Middle frontal gyrus (tissue), 1 donor: ENCODE data around the gene E2F4.

ENCODE experiments used
- DNase-seq: peaks from one replicate; pipeline ENCODE4 v3.0.0-alpha.2; 2015; ENCODE audit warnings: low spot score; ENCODE audit errors: extremely low spot score

E2F4 gene

DNA sequence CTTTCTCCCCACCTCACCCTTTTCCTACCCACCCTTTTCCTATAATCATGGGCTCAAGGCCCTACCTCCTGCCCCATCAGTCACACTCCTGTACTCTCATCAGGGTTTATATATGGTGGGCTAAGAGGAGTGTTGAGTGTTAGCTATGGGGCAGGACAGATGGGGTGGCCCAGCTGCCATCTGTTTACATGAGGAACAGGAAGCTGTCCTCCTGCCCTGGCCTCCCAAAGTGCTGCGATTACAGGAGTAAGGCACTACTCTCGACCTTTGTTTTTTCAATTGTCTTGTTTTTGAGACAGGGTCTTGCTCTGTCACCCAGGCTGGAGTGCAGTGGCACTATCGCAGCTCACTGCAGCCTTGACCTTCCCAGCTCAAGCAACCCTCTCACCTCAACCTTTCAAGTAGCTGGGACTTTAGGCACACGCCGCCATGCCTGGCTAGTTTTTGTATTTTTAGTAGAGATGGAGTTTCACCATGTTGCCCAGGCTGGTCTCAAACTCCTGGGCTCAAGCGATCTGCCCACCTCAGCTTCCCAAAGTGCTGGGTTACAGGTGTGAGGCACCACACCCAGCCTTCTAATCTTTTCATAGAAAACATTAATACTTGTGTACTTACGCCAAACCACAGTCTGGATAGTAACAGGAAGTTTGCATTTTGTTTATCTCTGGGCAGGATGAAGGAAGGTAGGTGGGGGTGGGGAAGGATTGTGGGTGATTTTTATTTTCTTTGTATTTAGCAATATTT lies 33.9 kb upstream of the E2F4 start:
- no peak for DNase-seq

DNA sequence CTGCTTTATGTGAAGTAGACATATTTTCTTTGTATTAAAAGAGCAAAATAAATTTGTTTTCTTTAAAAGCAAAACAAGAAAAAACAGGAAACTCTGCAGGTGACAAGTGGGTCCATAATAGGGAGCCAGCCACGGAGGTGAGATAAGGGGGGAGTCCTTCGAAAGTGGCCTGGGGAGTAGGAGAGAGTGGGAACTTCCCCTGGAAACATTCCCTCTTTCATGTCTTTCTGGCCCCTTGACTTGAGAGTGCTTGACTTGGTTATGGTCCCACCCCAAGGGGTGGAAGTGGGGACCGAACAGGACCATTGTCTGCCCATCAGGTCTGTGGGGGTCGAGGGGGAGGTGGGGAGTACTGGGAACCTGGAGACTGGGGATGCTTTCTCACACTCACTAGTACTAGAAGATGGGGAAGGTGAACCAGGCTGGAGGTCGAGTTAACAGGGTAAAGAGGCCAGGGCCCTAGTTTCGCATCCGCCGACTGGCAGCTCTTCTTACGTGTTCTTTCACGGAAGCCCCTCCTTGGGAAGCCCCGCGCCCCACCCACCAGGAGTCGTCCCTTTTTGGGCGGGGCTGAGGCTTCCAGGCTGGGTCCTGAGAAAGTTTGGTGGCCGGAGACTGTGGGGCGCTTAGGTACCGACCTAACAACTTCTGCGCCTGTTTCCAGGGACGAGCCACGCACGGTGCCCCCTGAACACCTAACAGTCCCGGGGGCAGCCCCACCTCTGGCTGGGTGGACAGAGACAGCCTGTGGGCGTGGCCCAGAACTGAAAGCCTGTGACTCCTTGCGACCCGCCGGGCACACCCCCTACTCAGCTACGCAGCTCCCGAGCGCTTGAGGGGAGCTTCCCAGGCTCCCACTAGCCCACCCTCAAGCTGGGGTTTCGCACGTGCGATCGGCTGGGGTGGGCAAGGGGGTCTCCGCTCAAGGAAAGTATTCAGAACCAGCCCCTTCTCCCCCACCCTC lies 33.0 kb upstream of the E2F4 start:
- DNase-seq: no peak

DNA sequence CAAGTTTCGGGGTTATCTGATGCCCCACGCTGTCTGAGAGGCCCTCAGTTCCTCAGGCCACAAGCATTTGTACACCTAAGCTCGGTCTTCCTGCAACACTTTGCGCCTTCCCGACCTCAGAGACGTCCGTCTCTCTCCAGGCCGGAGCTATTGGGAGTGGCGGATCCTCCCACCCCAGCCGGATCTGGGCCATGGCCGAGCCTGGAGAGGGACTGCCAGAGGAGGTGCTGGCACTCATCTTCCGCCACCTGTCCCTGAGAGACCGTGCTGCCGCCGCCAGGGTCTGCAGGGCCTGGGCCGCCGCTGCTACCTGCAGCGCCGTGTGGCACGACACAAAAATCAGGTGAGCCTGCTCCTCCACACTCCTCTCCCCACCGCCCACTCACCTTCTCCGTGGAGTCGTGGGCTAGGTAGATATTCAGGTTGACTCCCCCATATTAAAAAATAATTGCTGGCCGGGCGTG lies 30.3 kb upstream of the E2F4 start:
- DNase-seq: no peak

DNA sequence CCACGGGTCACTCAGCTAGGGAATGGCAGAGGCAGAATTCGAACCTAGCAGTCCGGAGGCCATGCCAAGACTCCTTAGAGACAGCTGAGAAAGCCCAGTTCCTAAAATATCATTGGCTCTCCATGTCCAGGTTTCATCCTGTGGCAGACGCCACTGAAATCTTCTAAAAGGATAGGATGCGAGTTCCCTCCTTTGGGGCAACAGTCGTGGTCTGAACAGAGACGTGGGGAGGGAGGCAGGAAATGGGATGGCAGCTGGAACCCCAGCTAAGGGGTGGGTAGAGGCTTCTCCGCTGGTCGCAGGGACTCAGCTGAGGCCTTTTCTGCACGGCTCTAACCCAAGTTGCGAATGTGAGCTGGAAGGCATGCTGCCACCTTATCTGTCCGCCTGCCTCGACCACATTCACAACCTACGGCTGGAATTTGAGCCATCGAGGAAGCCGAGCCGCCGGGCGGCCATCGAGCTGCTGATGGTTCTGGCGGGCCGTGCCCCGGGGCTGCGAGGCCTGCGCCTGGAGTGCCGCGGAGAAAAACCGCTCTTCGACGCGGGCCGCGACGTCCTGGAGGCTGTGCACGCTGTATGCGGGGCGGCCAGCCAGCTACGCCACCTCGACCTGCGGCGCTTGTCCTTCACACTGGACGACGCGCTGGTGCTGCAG lies 29.3 kb upstream of the E2F4 start:
- DNase-seq: no peak

DNA sequence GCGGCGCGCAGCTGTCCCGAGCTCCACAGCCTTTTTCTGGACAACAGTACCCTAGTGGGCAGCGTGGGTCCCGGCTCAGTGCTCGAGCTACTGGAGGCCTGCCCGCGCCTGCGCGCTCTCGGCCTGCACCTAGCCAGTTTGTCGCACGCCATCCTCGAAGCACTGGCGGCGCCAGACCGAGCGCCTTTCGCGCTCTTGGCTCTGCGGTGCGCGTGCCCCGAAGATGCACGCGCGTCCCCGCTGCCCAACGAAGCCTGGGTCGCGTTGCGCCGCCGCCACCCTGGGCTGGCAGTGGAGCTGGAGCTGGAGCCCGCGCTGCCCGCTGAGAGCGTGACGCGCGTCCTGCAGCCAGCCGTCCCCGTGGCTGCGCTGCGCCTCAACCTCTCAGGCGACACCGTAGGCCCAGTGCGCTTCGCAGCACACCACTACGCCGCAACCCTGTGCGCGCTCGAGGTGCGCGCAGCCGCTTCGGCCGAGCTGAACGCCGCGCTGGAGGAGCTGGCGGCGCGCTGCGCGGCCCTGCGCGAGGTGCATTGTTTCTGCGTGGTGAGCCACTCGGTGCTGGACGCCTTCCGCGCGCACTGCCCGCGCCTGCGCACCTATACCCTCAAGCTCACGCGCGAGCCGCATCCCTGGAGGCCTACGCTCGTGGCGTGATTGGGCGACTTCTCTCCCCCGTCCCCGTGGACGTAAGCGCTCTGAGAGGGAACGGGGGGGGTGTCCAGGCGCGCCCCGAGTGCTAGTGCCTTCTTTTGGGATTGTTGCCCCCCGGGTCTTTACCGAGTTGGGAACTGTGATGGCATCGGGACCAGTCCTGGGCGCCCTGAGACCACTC lies 28.6 kb upstream of the E2F4 start:
- DNase-seq: peak; percentile 85

DNA sequence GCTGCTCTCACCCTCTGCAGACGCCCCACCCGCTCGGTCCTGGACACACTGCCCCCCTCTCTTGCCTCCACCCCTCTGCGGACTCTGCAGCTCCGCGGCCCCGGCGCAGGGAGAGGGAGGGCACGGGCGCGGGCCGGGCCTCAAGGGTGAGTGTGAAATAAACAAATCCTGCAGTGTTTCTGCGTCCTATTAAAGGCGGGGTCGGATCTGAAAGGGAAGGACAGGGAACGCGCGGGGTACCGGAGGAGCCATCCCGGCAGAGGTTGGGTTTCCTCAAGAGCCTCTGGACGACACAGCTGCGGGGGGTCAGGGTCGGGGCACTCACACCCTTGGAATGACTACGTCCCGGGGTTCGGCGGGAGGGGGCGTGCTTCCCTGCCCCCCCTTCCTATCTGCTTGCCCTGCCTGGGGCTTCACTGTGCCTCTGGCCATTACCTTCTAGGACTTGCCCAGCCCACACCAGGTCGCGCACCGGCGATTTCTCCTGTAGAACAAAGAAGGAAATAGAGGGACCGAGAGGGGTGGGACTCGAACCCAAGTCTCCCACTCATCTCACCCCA lies 27.9 kb upstream of the E2F4 start:
- DNase-seq: no peak

DNA sequence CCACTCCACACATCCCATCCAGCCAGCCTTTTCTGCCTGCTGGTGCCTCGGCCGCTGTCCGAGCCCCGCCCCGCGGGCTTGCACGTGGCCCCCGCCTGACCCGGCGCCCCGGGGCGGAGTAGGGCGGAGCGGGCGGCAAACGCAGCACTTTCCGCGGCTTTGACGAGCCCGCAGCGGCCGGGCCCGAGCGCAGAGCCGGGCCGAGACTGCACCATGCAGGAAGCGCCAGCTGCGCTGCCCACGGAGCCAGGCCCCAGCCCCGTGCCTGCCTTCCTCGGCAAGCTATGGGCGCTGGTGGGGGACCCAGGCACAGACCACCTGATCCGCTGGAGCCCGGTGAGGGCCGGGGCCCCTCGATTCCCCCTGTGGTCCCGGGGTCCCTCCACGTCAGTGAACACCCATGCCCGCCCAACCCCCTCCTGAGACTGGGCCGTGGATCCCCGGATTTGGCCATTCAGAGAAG lies 27.3 kb upstream of the E2F4 start, which contains the start of gene HSF4:
TSS of gene HSF4 (plus strand) at position 147 of the 463 bp plus-strand sequence. CDS start at position 214, 67 bp downstream.
- no peak for DNase-seq

DNA sequence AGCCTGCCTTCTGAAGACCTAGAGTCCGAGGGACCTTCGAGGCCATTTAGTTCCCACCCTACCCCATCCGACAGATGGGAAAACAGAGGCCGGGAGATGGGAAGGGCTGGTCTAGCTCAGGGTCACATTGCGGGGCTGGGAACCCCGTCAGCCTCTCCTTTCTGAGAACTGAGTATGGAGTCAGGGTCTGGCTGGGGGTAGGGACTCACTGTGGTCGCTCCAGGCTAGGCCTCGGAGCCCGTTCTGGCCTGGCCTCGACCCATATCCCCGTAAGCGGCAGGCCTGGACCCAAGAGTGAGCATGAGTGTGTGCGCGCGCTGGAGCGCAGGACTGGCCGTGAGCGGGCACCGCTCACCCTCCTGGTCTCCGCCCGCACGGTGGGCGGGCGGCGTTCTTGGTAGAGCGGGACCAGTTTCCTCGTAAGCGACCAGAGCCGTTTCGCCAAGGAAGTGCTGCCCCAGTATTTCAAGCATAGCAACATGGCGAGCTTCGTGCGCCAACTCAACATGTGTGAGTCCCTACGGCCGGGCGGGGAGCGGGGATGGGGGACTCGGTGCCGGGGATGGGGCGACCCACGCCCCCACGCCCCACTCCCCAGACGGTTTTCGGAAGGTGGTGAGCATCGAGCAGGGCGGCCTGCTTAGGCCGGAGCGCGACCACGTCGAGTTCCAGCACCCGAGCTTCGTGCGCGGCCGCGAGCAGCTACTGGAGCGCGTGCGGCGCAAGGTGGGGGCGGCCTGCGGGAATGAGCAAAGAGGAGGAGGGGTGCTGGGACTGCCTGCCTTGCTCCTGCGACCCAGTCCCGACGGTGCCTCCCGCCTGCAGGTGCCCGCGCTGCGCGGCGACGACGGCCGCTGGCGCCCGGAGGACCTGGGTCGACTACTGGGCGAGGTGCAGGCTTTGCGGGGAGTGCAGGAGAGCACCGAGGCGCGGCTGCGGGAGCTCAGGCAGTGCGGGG lies 26.6 kb upstream of the E2F4 start:
- DNase-seq: no peak

DNA sequence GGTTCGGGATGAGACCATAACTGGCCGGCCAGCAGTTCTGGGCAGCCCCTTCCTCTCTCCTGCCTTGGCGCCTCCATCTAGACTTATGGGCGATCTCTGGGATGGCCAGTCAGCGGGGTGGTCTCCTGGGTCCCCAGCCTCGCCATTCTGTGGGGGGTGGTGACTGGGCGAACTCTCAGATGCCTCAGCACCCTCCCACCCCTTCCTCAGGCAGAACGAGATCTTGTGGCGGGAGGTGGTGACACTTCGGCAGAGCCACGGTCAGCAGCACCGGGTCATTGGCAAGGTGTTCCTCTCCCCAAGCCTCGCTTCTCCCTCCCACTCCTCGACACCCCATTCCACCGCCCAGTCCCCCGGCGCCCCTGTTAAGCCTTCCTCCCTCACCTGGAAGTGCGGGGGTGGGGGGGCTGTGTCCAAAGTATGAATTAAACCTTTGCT lies 25.8 kb upstream of the E2F4 start:
- no peak for DNase-seq

DNA sequence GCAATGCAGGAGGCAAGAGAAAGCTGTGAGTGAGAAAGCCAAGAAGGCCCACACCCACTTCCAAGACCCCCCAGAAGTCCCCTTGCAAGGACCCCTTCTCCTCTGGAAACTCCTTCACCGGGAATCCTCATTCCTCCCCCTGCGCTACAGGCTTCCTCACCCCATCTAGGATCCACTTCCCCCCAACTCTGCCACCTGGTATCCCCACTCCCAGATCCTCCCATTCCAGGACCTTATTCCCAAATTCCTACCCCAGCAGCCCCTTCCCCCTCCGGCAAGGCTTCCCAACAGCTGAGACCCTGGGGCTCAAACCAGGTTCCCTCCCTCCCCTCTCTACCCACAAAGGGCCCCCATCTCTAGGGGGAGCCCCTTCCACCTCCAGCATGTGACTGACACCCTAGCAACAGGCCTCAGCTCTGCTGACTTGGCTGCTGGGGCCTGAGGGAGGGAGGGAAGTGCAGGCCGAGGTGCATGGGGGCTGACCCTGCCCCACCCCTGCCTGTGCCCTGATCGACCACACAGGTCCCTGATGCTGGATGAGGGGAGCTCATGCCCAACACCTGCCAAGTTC lies 25.3 kb upstream of the E2F4 start:
- DNase-seq: no peak

DNA sequence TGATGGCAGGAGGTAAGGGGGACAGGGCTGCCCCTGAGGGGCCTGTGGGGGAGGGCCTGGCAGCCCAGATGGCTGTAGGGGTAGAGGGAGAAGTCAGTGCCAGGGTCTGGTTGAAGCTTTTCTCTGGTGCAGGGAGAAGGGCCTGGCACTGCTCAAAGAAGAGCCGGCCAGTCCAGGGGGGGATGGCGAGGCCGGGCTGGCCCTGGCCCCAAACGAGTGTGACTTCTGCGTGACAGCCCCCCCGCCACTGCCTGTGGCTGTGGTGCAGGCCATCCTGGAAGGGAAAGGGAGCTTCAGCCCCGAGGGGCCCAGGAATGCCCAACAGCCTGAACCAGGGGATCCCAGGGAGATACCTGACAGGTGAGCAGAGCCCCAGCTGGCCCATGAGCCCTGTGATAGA lies 24.4 kb upstream of the E2F4 start:
- no peak for DNase-seq

DNA sequence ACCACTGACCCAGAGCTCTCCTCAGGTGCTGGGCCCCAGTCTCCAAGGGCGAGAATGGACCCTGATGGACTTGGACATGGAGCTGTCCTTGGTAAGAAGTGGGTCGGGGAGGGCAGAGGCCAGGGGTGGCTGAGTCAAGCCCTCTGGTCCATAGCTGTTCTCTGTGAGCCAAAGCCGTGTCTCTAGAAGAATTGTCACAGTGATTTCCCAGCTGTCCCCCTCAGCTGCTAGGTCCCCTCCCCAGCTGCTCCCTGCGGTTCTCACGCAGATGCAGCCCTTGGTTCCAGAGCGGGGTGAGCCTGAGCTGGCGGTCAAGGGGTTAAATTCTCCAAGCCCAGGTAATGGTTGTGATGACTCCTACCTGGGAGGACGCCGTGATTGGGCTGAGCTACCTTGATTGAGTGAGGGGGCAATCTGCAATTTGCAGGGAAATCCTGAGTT lies 22.9 kb upstream of the E2F4 start:
- DNase-seq: no peak

DNA sequence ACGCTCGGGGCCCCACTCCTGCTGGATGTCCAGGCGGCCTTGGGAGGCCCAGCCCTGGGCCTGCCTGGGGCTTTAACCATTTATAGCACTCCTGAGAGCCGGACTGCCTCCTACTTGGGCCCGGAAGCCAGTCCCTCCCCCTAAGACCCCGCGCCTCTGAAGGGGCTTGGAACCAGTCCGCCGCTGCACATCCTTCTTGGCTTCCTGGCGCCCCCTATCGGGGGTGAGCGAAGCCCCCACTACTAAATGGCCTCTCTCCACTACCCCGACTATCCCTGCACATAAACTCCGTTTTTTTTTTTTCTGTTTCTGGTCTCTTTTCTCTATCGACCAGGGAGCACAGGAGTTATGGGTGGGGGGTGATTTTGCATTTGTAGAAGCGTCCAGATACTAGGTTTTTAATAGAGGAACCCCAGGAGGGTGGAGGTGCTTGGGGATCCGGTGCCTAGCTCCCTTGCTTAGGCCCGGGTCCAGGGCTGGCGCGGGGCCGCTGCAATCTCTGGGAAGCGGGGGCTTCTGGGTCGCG lies 22.2 kb upstream of the E2F4 start:
- no peak for DNase-seq

DNA sequence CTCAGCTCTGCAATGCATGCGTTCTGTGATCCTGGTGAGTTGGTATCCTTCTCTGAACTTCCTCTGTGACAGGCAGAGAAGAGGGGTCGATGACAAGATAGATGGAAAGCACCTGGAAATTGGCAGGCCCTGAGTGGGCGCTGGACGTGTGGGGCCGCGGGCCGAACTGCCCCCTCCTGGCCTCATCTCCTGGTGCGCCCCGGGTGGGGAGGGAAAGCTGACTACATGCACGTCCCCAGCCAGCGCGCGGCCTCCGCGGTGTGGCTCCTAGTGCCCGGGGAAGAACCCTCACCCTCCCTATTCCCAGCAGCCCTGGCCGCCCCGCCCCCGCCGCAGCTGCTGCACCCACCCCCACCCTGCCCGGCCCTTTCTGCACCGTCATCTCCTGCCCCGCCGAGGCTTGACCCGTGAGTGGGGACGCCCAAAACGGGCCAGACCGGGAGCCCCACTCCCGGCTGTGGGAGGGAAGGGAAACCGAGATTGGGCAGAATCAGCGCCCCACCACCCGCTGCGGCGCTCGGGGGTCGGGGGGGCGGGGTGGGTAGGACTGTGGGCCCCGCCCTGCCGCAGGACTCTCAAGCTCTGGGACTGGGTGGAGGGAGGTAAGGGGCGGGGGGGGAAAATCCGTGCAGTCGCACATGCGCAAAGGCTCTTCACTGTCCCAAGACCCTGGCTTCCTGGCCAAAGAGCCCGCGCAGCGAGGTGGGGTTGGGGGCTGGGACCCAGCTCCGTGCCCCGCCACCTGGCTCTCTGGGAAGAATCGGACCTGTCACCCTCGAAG lies 21.6 kb upstream of the E2F4 start, which contains the start of gene NOL3:
TSS of gene NOL3 (plus strand) at position 371 of the 781 bp plus-strand sequence.
- DNase-seq: no peak

DNA sequence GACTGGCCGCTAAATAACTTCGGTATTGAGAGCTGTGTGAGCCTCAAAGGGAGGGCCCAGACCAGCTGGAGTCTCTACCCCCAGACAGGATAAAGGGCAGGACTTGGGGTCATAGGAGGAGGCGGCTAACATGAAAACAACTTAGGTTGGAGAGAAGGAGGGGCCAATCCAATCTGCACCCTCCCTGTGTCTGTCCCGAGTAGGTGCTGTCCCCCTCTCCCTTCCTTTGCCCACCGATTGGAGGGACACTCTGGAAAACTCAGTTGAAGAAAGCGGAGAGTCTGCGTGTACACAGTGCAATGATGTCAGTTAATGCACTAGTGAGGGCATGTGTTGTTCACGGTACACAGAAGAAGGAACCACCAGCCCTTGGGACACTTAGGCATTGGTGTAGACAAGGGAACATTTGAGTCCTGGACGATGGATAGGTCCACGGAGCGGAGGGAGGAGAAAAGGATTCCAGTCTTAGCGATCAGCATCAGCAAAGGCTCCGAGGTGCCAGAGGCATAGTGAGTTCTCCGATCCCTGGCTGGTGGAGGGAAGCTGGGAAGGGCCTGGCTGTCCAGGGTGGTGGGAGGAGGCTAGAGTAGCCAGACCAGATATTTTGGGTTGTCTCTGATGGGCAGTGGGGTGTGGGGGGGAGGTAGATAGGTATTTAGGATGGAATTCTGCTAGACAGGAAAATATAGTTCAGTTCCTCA lies 20.9 kb upstream of the E2F4 start:
- DNase-seq: no peak

DNA sequence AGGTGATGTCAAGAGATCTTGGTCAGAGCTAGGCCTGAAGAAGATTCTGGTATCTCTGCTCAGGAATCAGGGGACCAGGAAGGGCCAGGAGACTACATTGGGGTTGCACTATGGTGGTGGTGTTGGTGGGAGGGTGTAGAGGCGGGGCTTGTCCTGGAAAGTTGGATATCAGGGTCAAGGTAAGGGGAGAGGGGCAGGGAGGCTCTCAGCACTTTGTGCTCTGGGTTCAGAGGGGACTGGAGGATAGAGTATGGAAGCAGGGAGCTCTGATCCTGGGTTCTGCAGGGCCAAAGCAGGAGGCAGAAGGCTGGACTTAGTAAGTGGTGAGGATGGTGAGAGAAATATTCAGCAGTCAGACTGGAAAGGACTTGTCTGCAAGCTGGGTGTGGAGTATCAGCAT lies 18.6 kb upstream of the E2F4 start:
- DNase-seq: no peak
